Right kidney (tissue), 1 donor: ENCODE measurements around the gene PLSCR1.
"Not testable (repeated sequence)": the region's sequence is repeated elsewhere in the genome, so short reads cannot be mapped to it uniquely, and the experiment has no call there.

ENCODE experiments used
- DNase-seq: peaks from one replicate; pipeline ENCODE4 v3.0.0-alpha.2; 2016

The PLSCR1 gene

DNA sequence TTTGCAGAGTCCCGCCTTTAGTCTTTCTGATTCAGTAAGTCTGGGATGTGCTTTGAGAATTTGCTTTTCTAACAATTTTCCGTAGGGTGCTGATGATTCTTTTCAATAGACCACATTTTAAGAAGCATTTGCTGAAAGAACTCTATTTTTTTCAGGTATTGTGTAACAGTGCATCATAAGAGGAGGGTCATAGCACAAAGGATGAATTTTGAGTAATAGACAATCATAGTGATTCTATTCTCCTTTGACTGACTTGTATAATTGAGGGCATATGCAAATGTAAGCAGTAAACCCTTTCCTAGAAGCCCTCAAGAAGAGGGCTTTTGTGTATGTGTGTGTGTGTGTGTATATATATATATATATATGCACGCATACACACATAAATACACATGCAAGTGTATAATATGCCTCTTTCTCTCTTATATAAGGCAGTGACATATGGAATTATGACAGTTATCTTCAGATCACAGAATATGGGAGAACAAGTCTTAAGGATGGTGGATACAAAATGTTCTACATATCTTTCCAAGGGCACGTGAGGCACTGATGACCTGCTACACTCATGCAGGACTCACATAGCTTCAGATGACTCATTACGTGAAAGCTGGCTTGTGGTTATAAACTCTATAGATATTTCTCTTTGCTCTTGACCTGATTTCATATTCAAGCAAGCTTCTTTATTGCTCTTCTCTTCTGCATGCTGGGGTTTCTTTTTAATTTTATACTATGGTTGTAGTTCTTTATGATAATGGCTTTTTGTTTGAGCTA is 6.5 kb upstream of the PLSCR1 start:
- no peak for DNase-seq

DNA sequence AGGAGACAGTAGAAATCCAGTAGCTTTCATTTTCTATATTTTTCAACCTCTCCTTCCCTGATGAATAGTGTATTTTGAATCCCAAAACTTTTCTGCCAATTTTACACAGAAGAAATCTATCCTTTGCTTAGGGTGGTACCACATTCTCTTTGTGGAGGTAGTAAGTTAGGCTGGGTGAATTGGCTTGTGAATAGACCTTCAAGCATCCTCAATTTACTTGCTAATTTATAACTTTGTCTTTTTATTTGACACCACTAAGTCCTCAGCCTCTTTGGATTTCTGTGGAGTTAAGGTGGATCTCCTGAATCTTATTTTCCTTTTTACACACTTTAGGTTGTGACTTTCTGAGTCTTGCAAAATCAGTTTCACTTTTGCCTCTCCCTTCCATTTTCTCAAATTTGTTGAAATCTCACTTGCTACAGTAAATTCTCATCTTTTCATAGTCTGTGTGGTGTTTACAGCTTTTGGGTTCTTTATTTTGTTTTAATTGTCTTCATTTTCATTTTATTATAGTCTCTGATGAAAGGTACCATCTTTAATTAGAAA is 5.7 kb upstream of the PLSCR1 start:
- no peak for DNase-seq

DNA sequence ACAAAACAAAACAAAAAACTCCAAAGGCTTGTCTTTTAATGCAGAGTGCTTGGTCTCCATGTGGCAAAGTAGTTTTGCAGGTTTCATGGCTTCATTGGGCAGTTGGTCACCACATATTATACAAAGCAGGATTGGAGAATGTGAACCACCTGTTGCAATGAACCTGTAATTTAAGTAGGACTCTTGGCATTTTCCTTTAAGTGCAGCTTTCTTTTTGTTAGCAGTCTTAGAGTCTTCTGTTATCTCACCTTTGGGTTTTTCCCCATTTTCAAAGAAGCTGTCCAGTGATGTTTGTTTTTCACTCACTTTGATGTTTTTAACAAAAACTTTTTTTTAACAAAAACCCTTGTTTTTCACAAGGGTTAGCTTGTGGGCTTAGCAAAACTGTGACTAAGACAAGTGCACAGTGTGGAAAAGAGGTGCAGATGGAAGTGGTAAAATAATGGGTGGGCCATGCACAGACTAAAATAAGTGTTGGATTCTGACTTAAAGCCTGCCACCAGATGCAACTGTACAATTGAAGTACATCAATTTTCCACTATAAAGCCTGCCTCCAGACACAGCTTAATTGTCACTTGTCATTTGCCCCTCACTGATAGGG is 2.9 kb upstream of the PLSCR1 start:
- DNase-seq, result no peak

DNA sequence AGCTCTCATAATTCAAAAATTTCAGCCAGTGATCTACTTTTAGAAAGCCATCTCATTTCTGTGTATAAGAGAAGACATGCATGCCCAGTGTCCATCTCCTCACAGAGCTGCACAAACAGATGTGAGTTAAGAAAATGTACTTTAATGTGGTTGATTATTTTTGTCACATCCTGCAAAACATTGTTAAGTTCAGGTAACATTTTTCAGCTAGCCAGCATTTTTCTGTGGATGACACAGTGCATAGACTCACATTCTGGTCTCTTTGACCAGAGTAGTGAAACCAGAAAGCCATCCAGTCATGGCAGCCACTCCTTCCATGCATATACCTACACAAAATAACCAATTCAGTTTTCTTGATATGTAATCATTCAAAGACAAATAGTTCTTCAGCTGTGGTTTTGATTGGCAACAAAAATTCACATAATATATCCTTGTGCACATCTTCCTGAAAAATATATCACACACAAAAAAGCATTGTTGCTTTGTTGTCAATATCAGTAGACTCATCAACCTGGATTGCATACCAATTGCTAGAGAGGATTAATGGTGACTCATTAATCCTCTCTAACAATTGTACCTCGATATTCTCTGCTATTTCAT is 2.1 kb upstream of the PLSCR1 start:
- DNase-seq, result no peak

DNA sequence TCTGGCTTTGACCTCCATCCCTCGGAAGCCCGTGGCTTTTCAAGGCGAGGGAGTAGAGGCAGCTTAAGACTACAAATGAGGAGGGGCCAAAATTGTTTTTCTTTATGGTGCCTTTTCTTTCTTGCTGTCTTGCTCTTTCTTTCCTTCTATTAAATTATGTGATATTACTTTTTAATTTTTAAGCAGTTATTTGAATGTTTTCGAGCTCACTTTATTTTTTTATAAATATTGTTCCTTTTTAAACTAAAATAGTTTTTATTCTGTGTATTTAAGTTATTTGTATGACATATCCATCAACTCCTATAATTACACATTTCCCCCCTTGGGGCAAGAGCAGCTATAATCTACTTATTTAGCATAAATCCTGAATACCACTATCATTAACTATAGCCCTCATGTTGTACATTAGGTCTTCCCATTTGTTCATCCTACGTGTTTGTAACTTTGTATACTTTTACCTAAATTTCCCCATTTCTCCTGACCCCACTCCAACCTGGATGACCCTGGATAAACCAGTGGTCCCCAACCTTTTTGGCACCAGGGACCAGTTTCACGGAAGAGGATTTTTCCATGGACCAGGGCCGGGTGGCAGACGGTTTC is 622 bp upstream of the PLSCR1 start:
- DNase-seq, result no peak

DNA sequence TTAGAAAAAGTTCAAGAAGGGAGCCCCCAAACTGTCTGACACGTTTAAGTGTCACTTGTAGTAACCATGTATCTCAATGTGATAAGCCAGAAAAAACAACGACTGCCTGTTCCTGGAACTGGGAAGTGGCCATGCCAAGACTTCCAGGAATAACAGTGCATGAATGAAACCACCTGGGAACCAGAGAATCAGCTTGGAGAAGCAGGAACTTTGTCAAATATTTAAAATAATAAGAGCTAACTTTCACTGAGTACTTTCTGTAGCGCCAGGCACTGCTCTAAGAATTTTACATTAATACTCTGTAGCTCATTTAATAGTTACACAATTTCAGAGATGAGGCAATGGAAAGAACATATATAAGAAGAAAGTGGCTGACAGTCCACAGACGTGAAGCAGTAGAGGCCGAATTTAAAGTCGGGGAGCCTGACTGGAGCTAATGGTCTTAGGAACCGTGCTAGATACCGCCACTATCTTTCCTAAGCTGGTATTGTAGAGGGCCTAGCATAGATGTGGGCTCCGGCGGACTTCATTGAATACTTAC is 876 bp downstream of the PLSCR1 start:
- DNase-seq, result no peak

DNA sequence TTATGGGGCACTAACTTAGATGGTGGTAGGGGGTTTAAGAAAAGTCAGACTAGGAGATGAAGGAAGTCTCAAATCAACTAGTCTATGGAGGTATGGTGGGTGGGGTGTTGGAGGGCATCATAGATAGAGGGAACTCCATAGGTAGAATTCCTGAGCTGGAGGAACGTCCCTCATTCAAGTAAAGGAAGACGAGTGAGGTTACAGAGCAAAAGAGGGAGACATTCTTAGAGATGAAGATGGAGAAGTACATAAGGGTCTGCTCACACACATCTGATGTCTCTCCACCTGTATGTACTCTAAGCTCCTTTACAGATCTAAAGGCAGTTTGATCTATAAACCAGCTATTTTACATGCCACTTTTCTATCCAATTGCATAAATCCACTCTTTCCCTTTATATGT is 1.4 kb downstream of the PLSCR1 start:
- no peak for DNase-seq

DNA sequence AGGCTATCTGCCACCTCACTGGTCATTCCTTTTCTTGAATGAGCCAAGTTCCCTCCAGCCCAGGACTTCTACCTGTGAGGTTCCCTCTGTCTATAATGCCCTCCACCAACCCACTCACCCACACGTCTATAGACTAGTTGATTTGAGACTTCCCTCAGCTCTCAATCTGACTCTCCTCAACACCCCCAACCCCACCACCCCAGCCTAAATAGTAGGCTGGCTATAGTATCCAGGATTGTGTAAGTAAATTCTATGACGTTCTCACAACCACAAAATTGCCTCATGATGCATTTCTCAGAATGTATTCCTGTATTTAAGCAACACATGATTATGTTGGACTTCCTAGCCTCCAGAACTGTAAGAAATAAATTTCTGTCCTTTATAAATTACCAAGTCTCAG is 2.2 kb downstream of the PLSCR1 start:
- DNase-seq, result no peak

DNA sequence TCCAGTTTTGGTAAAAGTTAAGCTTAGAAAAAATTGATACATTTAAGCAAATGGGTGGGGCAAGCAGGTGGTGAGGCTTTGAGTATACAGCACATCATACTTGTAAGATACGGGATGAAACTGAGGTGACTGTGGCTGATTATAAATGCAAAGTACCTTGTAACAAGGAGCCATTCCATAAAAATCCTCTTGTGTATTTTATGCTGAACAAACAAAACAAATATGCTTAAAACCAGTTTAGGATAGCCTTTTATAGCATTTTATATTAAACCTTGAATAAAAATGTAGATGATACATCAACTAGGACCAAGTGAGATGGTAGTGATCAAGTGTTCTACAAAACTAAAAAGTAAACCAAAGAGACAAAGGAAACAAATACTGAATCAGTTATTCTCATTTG is 3.4 kb downstream of the PLSCR1 start:
- no peak for DNase-seq

DNA sequence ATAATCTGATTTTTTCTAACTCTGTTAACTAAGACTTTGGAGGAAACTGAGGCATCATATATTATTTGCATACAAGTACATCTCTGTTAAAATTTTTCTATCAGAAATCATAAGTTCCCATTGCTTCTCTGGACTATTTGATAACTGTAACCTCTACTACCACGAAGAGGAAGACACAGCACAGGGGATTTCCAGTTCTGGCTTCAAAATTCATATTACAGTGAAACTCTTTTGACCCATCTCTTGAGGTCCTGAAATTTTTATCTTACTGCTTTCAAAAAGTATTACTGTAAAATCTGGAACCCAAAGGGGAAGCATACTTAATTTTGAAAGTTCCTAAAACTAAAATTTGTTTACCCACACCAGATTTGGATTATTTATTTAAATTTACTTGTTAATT is 4.2 kb downstream of the PLSCR1 start:
- DNase-seq, result no peak

DNA sequence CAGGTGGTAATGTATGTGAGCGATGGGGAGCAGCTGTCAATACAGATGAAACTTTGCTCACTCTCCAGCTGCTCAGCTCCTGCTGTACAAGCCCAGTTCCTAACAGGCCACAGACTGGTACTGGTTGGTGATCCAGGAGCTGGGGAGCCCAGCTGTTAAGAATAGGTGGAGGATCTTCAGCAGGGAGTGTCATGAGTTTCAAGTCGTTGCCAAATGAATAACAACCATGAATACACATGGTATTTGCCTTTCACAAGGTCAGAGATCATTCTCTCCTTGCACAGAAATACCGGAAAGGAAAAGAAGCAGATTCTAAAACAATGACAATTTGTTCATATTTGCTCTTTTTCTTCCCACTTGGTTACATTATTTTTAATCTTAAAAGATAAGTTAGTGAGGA is 5.1 kb downstream of the PLSCR1 start:
- no peak for DNase-seq

DNA sequence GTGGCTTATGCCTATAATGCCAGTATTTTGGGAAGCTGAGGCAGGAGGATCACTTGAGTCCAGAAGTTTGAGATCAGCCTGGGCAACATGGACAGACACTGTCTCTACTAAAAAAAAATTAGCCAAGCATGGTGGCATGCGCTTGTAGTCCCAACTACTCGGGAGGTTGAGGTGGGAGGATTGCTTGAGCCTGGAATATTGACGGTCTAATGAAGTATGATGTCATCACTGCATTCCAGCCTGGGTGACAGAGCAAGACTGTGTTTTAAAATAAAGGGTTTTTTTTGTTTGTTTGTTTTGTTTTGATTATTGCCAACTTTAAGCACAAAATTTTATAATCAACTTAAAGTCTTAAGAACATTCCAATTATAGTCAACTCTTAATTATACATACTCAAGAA is 6.8 kb downstream of the PLSCR1 start:
- DNase-seq, result no peak

DNA sequence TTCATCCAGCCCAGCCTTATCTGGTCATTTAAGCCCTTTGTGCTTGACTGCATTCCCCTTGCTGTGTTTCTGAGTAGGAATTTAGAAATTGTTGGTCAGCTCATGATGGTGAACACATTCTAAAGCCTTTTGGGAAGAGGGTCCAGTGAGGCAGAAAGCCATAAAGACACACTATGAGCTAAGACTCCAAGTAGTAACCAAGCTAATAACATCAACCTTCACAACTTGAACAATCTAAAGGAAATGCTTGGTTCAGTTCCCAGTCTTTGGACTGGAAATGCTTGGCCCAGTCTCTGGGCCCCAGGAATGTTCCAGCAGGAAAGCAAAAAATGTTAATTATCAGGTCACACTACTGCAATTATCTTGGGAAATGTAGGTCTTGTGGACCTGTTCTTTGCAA is 7.7 kb downstream of the PLSCR1 start:
- DNase-seq, result no peak

DNA sequence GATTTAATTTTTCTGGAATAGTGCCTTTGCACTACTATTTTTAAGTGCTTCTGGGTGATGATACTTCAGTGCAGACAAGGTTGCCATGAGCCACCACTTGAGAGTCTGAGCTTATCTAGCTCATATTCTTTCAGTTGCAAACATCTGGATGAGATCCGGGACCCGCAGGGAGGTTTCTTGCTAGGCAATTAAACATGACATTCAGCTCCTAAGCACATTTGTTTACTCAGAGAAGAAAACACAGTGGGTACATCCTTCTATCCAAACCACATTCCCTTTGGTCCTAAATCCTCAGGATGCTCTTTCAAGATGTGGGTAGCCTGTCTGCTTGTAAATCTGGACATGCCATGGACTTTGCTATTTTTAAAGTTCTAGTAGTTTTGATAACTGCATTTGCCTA is 12.0 kb downstream of the PLSCR1 start:
- DNase-seq, result no peak

DNA sequence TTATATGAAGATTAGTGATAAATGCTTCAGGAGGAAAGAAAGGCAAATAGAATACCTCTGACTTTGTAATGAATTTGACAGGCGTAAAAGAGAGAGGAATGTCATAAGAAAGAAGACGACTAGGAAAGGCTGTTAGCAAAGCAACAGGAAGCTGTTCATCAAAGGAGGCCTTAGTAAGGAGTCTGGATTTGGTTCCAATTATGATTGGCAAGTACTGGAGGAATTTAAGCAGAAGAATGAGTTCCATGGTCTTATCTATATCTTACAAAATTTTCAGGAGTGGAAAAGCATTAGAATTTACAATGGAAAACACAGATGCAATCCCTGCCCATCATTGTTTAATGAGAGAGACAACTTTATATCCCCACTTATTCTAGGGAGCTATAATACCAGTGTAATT is 13.8 kb downstream of the PLSCR1 start:
- DNase-seq, result no peak

DNA sequence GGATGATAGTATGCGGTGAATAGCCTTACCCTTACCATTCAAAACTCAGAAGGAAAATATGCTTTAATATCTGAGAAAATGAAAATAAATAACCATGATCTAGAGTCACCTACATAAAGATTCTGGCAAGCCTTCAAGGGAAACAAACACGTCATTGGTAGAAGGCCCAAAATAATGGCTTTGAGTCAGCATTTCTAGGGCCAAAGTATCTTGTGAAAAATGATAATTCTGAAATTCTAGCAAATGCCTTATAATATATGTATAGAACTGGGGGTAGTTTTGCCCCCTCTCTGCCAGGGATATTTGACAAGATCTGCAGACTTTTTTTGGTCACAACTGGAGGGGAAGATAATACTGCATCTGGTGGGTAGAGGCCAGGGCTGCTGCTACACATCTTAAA is 15.4 kb downstream of the PLSCR1 start:
- no peak for DNase-seq

DNA sequence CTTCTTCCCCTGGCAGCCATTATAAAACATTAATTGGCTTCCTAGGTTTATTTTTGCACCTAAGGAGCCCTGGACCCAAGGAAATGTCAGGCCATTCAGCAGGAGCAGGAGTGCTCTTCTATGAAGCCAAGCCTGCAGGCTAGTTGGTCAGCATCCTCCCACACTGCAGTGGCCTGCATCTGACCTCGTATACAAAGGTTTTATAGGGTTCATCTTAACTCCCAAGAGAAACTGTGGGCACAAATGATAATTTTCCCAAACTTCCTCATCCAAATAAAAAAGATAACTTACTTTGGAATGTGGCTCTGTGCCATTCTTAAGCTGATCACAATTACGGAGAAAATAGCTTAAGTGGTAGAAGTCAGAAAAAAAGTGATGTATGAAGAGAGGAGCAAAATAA is 19.4 kb downstream of the PLSCR1 start:
- no peak for DNase-seq

DNA sequence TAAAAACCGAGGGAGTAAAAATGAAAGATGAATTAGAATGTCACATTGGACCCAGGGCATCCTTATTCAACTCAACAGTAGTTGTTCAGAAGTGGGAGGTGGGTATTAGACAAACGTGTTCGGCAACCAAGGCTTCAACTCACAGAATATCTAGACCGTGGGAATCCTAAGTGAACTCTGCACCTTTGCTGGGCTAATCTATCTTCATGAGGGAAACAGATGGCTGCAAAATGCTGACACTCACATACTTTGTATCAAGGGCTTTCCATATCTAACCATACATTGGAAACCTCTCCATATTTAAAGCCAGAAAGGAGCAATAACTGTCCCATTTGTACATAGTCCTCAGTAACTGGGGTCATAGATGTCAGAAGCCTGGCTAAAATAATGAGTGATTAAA is 20.9 kb downstream of the PLSCR1 start:
- DNase-seq, result no peak

DNA sequence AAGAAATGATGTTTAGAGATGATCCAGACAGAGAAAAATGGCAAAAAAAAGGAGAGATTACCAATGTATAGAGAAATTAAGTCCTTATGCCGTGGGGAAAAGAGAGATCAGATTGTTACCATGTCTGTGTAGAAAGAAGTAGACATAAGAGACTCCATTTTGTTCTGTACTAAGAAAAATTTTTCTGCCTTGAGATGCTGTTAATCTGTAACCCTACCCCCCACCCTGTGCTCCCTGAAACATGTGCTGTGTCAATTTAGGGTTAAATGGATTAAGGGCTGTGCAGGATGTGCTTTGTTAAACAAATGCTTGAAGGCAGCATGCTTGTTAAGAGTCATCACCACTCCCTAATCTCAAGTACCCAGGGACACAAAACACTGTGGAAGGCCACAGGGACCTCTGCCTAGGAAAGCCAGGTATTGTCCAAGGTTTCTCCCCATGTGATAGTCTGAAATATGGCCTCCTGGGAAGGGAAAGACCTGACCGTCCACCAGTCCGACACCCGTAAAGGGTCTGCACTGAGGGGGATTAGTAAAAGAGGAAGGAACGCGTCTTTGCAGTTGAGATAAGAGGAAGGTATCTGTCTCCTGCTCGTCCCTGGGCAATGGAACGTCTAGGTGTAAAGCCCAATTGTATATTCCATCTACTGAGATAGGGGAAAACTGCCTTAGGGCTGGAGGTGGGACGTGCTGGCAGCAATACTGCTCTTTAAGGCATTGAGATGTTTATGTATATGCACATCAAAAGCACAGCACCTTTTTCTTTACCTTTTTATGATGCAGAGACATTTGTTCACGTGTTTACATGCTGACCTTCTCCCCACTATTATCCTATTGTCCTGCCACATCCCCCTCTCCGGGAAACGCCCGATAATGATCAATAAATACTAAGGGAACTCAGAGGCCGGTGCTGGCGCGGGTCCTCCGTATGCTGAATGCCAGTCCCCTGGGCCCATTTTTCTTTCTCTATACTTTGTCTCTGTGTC is 21.9 kb downstream of the PLSCR1 start:
- DNase-seq, result not testable (repeated sequence)

DNA sequence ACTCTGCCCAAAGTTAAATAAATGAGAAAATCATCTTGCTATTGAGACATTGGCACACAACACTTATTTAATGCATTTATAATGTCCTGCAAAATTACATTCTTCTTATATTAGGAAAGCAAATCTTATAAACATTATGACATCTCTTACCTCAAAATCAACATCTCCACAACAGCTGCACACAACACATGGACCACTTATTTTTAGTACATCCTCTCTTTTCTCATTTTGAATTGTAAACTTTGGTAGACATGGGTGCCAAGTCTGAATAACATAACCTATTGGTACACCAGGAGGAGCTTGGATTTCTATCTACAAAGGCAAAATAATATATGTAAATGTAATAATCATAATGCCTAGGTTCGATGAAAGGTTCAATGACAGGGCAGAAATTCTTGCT is 23.0 kb downstream of the PLSCR1 start:
- DNase-seq, result no peak

DNA sequence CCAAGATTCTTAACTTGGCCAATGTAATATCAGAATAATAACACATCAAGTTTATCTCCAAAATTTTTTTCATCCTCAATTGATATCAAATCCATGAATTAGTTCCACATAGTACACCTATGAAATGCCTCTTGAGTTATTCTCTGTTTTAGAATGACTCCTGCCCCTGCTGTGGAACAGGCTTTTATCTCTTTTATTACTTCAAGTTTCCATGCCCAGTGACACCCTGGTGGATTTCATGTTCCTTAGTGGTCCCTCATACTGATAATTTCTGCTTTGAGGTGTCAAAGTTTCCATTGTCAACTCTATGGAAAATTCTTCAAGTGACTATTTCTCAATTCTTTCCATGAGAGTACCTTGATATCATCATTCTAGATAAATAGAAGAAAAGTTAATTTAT is 24.6 kb downstream of the PLSCR1 start:
- no peak for DNase-seq
